GM12878 (cell line): ENCODE results near the gene ARAF. TPM values are rescaled to one million over a fixed set of nuclear protein-coding genes. Genes with fewer than 3 reads are reported as not detected.

ENCODE experiments used
- ATAC-seq: fragments of 200-7000 bp; cut with Tn5 transposase; 3 replicates; pipeline ENCODE4 v1.9.1; 2020; ENCODE audit warnings: mild to moderate bottlenecking, moderate library complexity
- BruUV-seq: library from RNA; stranded (reverse); fragments of 400-500 nt; replicated peaks from 2 replicates; lab custom pipeline; 2021; lab: Mats Ljungman, UMichigan
- CTCF ChIA-PET: fragments of 300-600 bp; sonication (Branson Sonifier 250); formaldehyde crosslinking; extraction: SDS; loops from one replicate; lab custom pipeline; 2021; ENCODE audit warnings: inconsistent platforms; lab: Yijun Ruan, JAX
- POLR2A ChIA-PET: fragments of 350-600 bp; formaldehyde crosslinking; extraction: SDS; loops from one replicate; lab custom pipeline; 2021; ENCODE audit warnings: inconsistent platforms; lab: Charles Lee
- RAD21 ChIA-PET: fragments of 300-600 bp; sonication (Branson Sonifier 250); formaldehyde crosslinking; loops from one replicate; lab custom pipeline; 2023; ENCODE audit warnings: antibody characterized with exemption; ENCODE audit not compliant: unreplicated experiment; lab: Charles Lee
- SMC1A ChIA-PET: fragments of 300-600 bp; sonication (Branson Sonifier 250); formaldehyde crosslinking; loops from one replicate; lab custom pipeline; 2023; ENCODE audit not compliant: unreplicated experiment, uncharacterized antibody; lab: Charles Lee
- DNase-seq: peaks from one replicate; pipeline ENCODE4 v3.0.0-alpha.2; 2011; ENCODE audit warnings: low read depth, low spot score
- FAIRE-seq: peaks from 3 replicates; lab custom pipeline; 2011; peaks lifted over from hg19 to GRCh38; lab: Jason Lieb, UNC
- H2AFZ ChIP-seq: 2 replicates; pipeline ENCODE4 v1.6.0; 2011; ENCODE audit warnings: low read depth, low read length, control low read depth; ENCODE audit not compliant: control insufficient read depth
- H3K27ac ChIP-seq: 2 replicates; pipeline ENCODE4 v1.5.1; 2011; ENCODE audit warnings: control low read depth; ENCODE audit not compliant: control insufficient read depth, insufficient read depth
- H3K27me3 ChIP-seq, 2 experiments: replicated peaks in 1 of 2; 2 replicates each; pipeline versions ENCODE4 v1.6.0 to v1.6.1; 2011; ENCODE audit warnings: low read length in 1 of 2; ENCODE audit not compliant: control insufficient read depth in 2 of 2, insufficient read depth in 2 of 2
- H3K36me3 ChIP-seq, 2 experiments: 2 replicates each; pipeline ENCODE4 v1.5.1; 2011; ENCODE audit warnings: low read length in 1 of 2; ENCODE audit not compliant: control insufficient read depth in 2 of 2, insufficient read depth in 2 of 2
- H3K4me1 ChIP-seq: 2 replicates; pipeline ENCODE4 v1.6.1; 2011; ENCODE audit warnings: mild to moderate bottlenecking, low read length, moderate library complexity, mixed read lengths; ENCODE audit not compliant: control insufficient read depth, insufficient read depth
- H3K4me2 ChIP-seq: 2 replicates; pipeline ENCODE4 v1.6.0; 2011; ENCODE audit warnings: control low read depth; ENCODE audit not compliant: control insufficient read depth, insufficient read depth
- H3K4me3 ChIP-seq: fragments of 200-600 bp; sonication (generic); 2 replicates; pipeline ENCODE4 v1.5.1; 2016
- H3K79me2 ChIP-seq: 2 replicates; pipeline ENCODE4 v1.6.0; 2011; ENCODE audit warnings: low read length; ENCODE audit not compliant: control insufficient read depth, insufficient read depth
- H3K9ac ChIP-seq: 2 replicates; pipeline ENCODE4 v1.8.0; 2011; ENCODE audit warnings: low read length, control low read depth, mixed read lengths; ENCODE audit not compliant: control insufficient read depth, insufficient read depth
- H3K9me3 ChIP-seq: replicated peaks from 3 replicates; pipeline ENCODE4 v1.5.1; 2011; ENCODE audit warnings: mild to moderate bottlenecking, low read length; ENCODE audit not compliant: control insufficient read depth, insufficient read depth
- H4K20me1 ChIP-seq: 2 replicates; pipeline ENCODE4 v1.6.0; 2011; ENCODE audit not compliant: control insufficient read depth, insufficient read depth
- ASH2L ChIP-seq: fragments of 300-600, 200-600 bp; sonication (generic); IDR thresholded peaks from 2 replicates; pipeline ENCODE4 v1.6.1; 2017; ENCODE audit warnings: low read depth, mild to moderate bottlenecking, borderline replicate concordance
- CREB1 ChIP-seq: IDR thresholded peaks from 2 replicates; pipeline ENCODE4 v1.6.1; 2012; ENCODE audit warnings: low read depth, mild to moderate bottlenecking, inconsistent platforms
- NKRF ChIP-seq: fragments of 450-650 bp; conservative IDR thresholded peaks from 2 replicates; pipeline ENCODE4 v1.6.1; 2017; ENCODE audit warnings: mild to moderate bottlenecking, moderate library complexity
- NRF1 ChIP-seq: conservative IDR thresholded peaks from 2 replicates; pipeline ENCODE4 v1.6.1; 2011; ENCODE audit warnings: mild to moderate bottlenecking, low read depth, low read length, improper control_type of control experiment
- RBBP5 ChIP-seq: fragments of 200-600 bp; sonication (generic); conservative IDR thresholded peaks from 2 replicates; pipeline ENCODE4 v1.6.1; 2016
- RFX5 ChIP-seq: IDR thresholded peaks from 2 replicates; pipeline ENCODE4 v1.6.1; 2011; ENCODE audit warnings: low read depth, low read length, improper control_type of control experiment
- ZBTB11 ChIP-seq: fragments of 450-650 bp; formaldehyde crosslinking; IDR thresholded peaks from 2 replicates; pipeline ENCODE4 v1.5.0; 2022; ENCODE audit warnings: mild to moderate bottlenecking, missing genetic modification characterization
- ZNF24 ChIP-seq: fragments of 450-650 bp; IDR thresholded peaks from 2 replicates; pipeline ENCODE4 v1.6.1; 2017; ENCODE audit warnings: antibody characterized with exemption, mild to moderate bottlenecking
- ZNF274 ChIP-seq: IDR thresholded peaks from one replicate; pipeline ENCODE4 v1.8.0; 2011; ENCODE audit not compliant: insufficient read length, insufficient read depth
- WGBS: methylation state at CpG from one replicate; pipeline ENCODE4 v1.1.6; 2016; ENCODE audit warnings: low lambda C conversion rate; ENCODE audit not compliant: insufficient replicate concordance, insufficient coverage; ENCODE audit errors: missing lambda C conversion rate; 5-methylcytosine and 5-hydroxymethylcytosine counted together
- in situ Hi-C: fragments of 300-500 bp; cut with MboI; formaldehyde crosslinking; loops from 9 replicates; pipeline ENCODE4 v1.14.3; 2018; ENCODE audit warnings: mixed read lengths
- intact Hi-C: fragments of 100-400 bp; cut with micrococcal nuclease; formaldehyde crosslinking; loops from one replicate; pipeline ENCODE4 v1.14.2; 2022; ENCODE audit not compliant: unreplicated experiment
- polyA plus RNA-seq, 11 experiments: library from polyadenylated mRNA; depleted of rRNA in 4 of 11; unstranded in 6 of 11; stranded (reverse) in 5 of 11; fragments of >200 nt; fragmentation: Nextera tagmentation in 4 of 11; fragmentation: Illumina TruSeq in 1 of 11; extraction: Ambion mirVana in 4 of 11; extraction: Trizol in 1 of 11; gene quantifications; 1 replicate in 1 of 11; 2 replicates in 10 of 11; pipeline versions ENCODE4 v1.2.1 to v1.2.3, GENCODE V29; 2011 to 2016; ENCODE audit warnings: inconsistent platforms in 2 of 11, missing spikeins in 2 of 11, low read depth in 1 of 11
- total RNA-seq, 4 experiments: library from RNA; depleted of rRNA in 3 of 4; stranded (reverse); fragments of >200 nt in 3 of 4; fragmentation: Illumina TruSeq in 1 of 4; extraction: Trizol in 1 of 4; gene quantifications; 2 replicates each; pipeline versions ENCODE4 v1.2.1 to v1.2.3, GENCODE V29; 2013 to 2021

ARAF gene
- total and polyA plus RNA-seq, 10 of the 15 experiments (the other 5 are each of a cell fraction or from before 2014, with no cell fraction given): 5.0 to 79.2 (median 39.1) TPM

GRCh38 chrX:47515941-47516665 is 44.9 kb upstream of the ARAF start:
- TF ChIP-seq RBBP5 (no peak), RFX5 (no peak), NRF1 (no peak), ZNF274 (no peak), ASH2L (no peak), ZNF24 (no peak), CREB1 (no peak), ZBTB11 (no peak), NKRF (no peak)
- intact Hi-C loops (no loop called here), in situ Hi-C loops (no loop called here)
- DNase-seq: no peak
- Histone ChIP-seq H4K20me1 (no peaks in the 10 kb centered on the region), H3K79me2 (no peaks in the 10 kb centered on the region), H3K27ac (no peak overlapping the region), H3K4me2 (no peak overlapping the region), H3K27me3 (no peaks in the 10 kb centered on the region), H3K36me3 (no peaks in the 10 kb centered on the region), H3K9me3 (no peaks in the 10 kb centered on the region), H3K4me1 (no peaks in the 10 kb centered on the region), H2AFZ (no peak overlapping the region), H3K4me3 (no peak overlapping the region), H3K9ac (no peak overlapping the region)
- no peak for ATAC-seq
- SMC1A ChIA-PET: interaction anchor here (1.1 to 3.4 kb wide), 3 partner anchors 16 to 19 kb away, joined by 3 to 15 read pairs (median 7); no protein-coding TSS in a partner anchor
- no TSS peak for BruUV-seq
- no peak for FAIRE-seq
- RAD21 ChIA-PET: interaction anchor here (1.5 kb wide), 1 partner anchor 7 kb away, joined by 4 read pairs; no protein-coding TSS in a partner anchor
- POLR2A ChIA-PET: interaction anchor here (0.5 to 1.0 kb wide), 2 partner anchors 81 to 326 kb away, joined by 3 to 4 read pairs; no protein-coding TSS in a partner anchor
- WGBS: 73% methylated on average over 8 of the region's 8 CpGs
- CTCF ChIA-PET: interaction anchor here (12.6 kb wide), 1 partner anchor 18 kb away, joined by 178 read pairs; no protein-coding TSS in a partner anchor
